ENCODE data around the gene TARBP2. TPM values are rescaled to one million over a fixed set of nuclear protein-coding genes. Genes with fewer than 3 reads are reported as not detected.

The TARBP2 gene
- total RNA-seq, 6 experiments from 2014 or later, result 15.1 to 20.8 (median 17.8) TPM

DNA sequence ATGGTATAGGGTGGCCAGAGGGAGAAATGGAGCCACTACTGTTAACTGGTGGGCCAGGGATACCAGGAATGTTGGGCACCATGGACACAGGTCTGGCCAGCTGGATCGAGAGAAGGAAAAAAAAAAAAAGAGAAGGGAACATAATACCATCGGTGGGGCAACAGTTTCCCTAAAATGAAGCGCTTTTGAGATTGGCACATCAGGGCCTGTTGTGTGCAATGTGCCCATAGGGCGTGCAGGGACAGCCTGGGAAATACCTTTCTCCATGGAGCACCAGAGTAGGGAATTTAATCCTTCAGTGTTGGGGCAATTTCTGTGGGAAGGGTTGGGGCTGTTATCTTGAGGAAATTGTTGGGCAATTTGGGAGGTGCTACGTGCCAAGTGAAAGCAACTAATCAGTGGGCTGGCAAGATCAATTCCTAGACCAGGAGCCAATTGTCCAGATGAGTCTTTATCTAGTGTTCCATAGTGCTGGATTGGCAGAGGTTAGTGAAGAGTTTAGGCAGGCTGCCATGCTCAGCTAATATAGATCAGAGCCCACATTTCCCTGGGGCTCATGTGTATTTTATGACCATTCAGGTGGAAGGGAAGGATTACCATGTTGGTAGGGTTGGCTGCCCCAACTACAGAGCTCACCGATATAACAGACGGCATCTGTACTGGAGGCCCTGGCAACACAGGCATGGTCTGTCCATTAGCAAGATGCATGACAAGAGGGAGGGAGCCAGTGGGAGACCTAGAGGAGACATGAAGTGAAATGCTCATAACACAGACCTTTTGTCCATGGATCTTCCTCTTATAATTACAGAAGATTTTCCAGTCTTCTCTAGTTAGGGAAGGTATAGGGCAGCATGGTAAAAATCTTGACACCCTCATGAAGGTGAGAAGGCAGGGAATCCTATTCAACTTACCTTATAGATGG, 31.7 kb downstream of the TARBP2 start:
- no peaks in the 10 kb centered on the region for H3K9me3 ChIP-seq
- no peaks in the 10 kb centered on the region for H3K27me3 ChIP-seq
- DNase-seq (no peak), ATAC-seq (peak; percentile 26 to 62 (median 39))
- H3K27ac ChIP-seq, result no peak overlapping the region
- no peak overlapping the region for H3K4me3 ChIP-seq
- peaks cover 7 to 87% (median 46%) of the 10 kb centered on the region in 4 donors for H3K36me3 ChIP-seq
- intact Hi-C loops (cut with DNase I), result no loop called here
- TF ChIP-seq POLR2A (IDR thresholded peaks at IDR 0.05), result no peak
- TF ChIP-seq, protein P1, sequence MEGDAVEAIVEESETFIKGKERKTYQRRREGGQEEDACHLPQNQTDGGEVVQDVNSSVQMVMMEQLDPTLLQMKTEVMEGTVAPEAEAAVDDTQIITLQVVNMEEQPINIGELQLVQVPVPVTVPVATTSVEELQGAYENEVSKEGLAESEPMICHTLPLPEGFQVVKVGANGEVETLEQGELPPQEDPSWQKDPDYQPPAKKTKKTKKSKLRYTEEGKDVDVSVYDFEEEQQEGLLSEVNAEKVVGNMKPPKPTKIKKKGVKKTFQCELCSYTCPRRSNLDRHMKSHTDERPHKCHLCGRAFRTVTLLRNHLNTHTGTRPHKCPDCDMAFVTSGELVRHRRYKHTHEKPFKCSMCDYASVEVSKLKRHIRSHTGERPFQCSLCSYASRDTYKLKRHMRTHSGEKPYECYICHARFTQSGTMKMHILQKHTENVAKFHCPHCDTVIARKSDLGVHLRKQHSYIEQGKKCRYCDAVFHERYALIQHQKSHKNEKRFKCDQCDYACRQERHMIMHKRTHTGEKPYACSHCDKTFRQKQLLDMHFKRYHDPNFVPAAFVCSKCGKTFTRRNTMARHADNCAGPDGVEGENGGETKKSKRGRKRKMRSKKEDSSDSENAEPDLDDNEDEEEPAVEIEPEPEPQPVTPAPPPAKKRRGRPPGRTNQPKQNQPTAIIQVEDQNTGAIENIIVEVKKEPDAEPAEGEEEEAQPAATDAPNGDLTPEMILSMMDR (IDR thresholded peaks at IDR 0.05), result no peak
- peaks cover 0 to 7% (median 3%) of the 10 kb centered on the region in 4 donors for H3K4me1 ChIP-seq
- 85% methylated on average over 7 of the region's 7 CpGs for WGBS (ENCODE audit: insufficient coverage, low coverage, low lambda C conversion rate, missing lambda C conversion rate)

DNA sequence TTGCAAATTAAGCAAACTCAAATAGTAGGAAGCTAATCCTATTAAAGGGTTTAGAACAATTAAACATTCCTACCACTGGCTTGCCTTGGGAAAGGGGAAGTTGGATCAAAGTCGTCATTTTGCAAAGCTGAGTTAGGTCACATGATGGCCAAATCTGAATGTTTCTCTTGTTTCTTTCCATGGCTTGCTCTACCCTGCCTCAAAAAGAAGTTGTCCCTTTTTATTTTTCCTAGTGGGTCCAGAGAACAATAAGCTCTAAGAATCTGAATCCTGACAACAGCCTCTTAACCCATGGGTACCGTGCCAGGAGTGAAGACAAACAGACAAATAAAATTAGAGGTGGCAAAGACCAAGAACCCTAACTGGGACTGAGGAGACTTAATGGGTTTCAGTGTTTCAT, 32.4 kb downstream of the TARBP2 start:
- intact Hi-C loops (cut with DNase I), result no loop called here
- Histone ChIP-seq H3K27ac (no peak overlapping the region), H3K4me3 (no peak overlapping the region), H3K27me3 (no peaks in the 10 kb centered on the region), H3K9me3 (no peaks in the 10 kb centered on the region), H3K36me3 (peaks cover 7 to 86% (median 46%) of the 10 kb centered on the region in 4 donors), H3K4me1 (peaks cover 0 to 14% (median 3%) of the 10 kb centered on the region in 4 donors)
- no peak for DNase-seq
- 79% methylated on average over 2 of the region's 2 CpGs for WGBS (ENCODE audit: insufficient coverage, low coverage, low lambda C conversion rate, missing lambda C conversion rate)
- peak in 1 of 4 donors; percentile 14 for ATAC-seq
- TF ChIP-seq POLR2A (IDR thresholded peaks at IDR 0.05), result no peak
- TF ChIP-seq, protein P1 (IDR thresholded peaks at IDR 0.05), result no peak

DNA sequence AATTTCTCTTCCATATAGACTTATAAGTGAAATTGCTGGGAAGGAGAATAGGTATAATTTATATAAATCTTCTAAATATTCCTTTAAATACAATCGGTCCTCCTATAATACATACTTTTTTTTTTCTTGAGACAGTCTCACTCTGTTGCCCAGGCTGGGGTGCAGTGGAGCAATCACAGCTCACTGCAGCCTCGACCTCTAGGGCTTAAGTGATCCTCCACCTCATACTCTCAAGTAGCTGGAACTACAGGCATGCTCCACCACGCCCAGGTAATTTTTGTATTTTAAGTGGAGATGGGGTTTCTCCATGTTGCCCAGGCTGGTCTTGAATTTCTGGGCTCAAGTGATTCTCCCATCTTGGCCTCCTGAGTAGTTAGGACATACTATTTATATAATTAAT, 35.9 kb downstream of the TARBP2 start:
- TF ChIP-seq, protein P1 (IDR thresholded peaks at IDR 0.05), result no peak
- TF ChIP-seq POLR2A (IDR thresholded peaks at IDR 0.05), result no peak
- no peaks in the 10 kb centered on the region for H3K9me3 ChIP-seq
- H3K36me3 ChIP-seq, result peaks cover 0 to 67% (median 40%) of the 10 kb centered on the region in 4 donors
- no peaks in the 10 kb centered on the region for H3K27me3 ChIP-seq
- H3K4me3 ChIP-seq, result no peak overlapping the region
- peaks cover 0 to 24% (median 12%) of the 10 kb centered on the region in 4 donors for H3K4me1 ChIP-seq
- H3K27ac ChIP-seq, result no peak overlapping the region
- no peak for ATAC-seq
- 92% methylated on average over 3 of the region's 3 CpGs for WGBS (ENCODE audit: insufficient coverage, low coverage, low lambda C conversion rate, missing lambda C conversion rate)
- no peak for DNase-seq
- intact Hi-C loops (cut with DNase I), result no loop called here

DNA sequence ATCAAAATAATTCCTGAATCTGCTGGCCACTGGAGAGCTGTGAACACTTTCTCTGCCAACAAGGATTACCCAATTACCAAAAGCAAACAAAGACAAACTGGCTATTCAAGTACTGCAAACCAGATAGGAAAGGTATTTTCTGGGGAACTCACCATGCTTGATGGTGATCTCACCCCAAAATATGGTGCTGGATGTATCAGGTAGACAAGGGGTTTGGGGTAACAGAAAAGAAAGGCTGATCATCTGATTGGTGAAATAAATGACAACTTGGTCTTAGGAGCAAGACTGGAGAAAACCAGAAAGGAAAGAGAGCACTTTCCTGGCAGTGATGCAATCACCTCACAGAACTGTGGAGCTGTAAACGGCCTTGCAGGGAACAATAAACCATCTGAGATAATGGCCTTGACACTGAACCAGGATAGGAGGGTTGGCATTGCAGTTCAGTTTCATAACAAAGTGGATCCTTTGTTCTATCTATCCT, 37.2 kb downstream of the TARBP2 start:
- intact Hi-C loops (cut with DNase I), result no loop called here
- peak in 1 of 3 donors; percentile 60 for DNase-seq

More for the DNA sequence above, 37.2 kb downstream of the TARBP2 start:
- Histone ChIP-seq H3K27me3 (no peaks in the 10 kb centered on the region), H3K9me3 (no peaks in the 10 kb centered on the region), H3K4me1 (peaks cover 0 to 25% (median 12%) of the 10 kb centered on the region in 4 donors), H3K4me3 (no peak overlapping the region), H3K36me3 (peaks cover 0 to 58% (median 39%) of the 10 kb centered on the region in 4 donors), H3K27ac (peak overlapping the region; percentile 6 to 61 (median 39))
- 7% methylated on average over 1 of the region's 1 CpG for WGBS (ENCODE audit: insufficient coverage, low coverage, low lambda C conversion rate, missing lambda C conversion rate)
- ATAC-seq, result peak; percentile 86 to 93 (median 93)
- no peak for TF ChIP-seq POLR2A (IDR thresholded peaks at IDR 0.05)
- TF ChIP-seq, protein P1 (IDR thresholded peaks at IDR 0.05), result no peak
